ENCODE data around the gene RLBP1.

GRCh38 chr15:89196994-89197393 is 24.4 kb downstream of the RLBP1 start:
- TF ChIP-seq, protein P1, sequence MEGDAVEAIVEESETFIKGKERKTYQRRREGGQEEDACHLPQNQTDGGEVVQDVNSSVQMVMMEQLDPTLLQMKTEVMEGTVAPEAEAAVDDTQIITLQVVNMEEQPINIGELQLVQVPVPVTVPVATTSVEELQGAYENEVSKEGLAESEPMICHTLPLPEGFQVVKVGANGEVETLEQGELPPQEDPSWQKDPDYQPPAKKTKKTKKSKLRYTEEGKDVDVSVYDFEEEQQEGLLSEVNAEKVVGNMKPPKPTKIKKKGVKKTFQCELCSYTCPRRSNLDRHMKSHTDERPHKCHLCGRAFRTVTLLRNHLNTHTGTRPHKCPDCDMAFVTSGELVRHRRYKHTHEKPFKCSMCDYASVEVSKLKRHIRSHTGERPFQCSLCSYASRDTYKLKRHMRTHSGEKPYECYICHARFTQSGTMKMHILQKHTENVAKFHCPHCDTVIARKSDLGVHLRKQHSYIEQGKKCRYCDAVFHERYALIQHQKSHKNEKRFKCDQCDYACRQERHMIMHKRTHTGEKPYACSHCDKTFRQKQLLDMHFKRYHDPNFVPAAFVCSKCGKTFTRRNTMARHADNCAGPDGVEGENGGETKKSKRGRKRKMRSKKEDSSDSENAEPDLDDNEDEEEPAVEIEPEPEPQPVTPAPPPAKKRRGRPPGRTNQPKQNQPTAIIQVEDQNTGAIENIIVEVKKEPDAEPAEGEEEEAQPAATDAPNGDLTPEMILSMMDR (IDR thresholded peaks at IDR 0.05), result no peak
- no peak for TF ChIP-seq POLR2AphosphoS5 (IDR thresholded peaks at IDR 0.05)

Data from esophagus muscularis mucosa (tissue), 3 donors.